ENCODE data around the gene HIPK2.

The HIPK2 gene

DNA sequence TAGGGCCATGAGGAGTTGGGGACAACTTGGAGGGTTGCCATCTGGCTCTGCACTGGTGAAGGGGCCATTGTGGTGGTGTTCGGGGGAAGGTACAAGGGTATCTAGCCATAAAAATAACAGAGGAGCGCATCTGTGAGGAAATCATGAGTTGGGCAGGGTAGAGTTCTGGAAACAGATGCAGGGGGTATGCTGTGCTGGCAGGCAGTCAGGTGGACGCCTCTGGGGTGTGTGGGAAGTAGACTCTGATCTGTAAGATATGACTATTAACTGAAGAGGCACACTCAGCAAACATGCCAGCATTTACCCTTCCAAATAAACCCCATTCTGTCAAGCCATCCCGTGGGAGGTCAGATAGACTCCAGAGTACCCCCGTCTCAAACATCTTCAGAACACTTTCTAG lies 174.5 kb downstream of the HIPK2 start:
- H3K27ac ChIP-seq, result no peak overlapping the region
- no peak for DNase-seq (ENCODE audit: low read depth, low spot score)

DNA sequence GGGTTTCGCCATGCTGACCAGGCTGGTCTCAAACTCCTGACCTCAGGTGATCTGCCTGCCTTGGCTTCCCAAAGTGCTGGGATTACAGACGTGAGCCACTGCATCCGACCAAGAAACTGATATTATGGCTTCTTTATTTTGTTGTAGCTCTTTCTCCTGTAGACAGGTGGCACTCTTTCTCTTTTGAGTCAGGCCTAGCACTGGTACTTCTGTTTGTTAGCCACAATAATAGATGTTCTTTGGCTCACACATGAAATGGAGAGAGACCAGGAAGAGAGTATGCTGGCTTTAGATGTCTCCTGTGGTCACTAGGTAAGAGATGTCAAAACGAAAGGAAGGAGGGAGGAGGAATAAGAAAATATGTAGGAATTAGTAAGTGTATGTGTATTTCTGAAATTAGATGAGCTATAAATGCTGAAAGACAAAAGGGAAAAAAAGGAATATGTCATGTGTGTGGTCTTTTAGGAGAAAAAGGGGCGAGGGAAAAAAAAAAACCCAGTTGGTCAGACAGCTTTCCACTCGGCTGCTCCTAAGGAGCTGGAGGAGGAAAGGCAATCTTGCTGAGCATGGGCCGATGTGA lies 175.6 kb downstream of the HIPK2 start:
- DNase-seq (ENCODE audit: low read depth, low spot score), result no peak
- H3K27ac ChIP-seq, result no peak overlapping the region

DNA sequence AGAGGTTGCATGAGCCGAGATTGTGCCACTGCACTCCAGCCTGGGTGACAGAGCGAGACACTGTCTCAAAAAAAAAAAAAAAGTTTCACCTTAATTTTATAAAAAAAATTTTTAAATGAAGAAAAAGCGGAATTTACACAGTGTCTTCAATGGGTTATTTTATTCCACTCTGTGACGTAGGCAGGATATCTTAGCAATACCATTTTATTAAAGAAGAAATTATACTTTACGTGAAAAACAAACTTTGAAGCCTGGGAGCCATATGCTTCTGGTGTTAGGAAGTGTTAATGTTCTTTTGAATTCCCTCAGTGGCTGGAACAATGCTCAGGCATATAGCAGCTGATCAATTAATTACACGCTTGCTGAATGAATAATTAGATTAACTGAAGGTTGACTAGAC lies 176.6 kb downstream of the HIPK2 start:
- no peak for DNase-seq (ENCODE audit: low read depth, low spot score)
- no peak overlapping the region for H3K27ac ChIP-seq

DNA sequence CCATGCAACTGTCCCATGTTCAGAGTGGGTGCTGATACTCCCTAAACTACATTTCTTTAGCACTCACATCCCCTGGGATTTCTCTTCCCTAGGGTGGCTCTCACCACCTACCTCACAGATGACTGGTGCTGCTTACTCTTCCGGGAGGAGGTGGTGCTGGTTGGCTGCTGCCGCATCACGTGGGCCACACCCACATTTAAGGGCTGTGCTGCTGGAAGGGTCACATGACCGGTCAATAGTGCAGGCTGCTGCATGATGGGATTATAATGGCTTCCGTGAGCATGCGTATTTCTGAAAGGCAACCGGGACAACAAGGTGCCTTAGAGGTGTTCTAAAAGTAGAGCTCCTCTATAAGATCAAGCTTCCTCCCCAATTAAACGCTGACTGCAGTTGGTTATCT lies 177.5 kb downstream of the HIPK2 start:
- no peak for DNase-seq (ENCODE audit: low read depth, low spot score)

DNA sequence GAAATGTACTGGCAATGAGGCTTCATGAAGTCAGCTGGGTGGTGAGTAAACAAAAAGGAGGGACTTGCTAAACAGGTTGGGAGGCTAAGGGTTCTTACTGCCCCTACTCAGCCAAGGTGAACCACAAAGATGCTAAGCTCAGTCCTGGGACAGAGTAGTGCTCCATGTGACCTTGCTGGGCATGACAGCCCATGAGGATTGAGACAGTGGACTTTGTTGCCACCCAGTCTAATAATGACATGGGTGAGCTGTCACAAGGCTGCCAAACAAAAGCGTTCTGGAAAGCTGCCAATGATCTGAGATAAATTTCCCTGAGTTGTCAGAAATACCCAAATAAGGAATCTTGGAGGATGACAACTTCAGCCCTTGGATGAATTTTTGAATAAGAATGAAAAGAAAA lies 179.2 kb downstream of the HIPK2 start:
- H3K27ac ChIP-seq, result no peak overlapping the region
- no peak for DNase-seq (ENCODE audit: low read depth, low spot score)

More for the DNA sequence above, 177.5 kb downstream of the HIPK2 start:
- H3K27ac ChIP-seq, result no peak overlapping the region

DNA sequence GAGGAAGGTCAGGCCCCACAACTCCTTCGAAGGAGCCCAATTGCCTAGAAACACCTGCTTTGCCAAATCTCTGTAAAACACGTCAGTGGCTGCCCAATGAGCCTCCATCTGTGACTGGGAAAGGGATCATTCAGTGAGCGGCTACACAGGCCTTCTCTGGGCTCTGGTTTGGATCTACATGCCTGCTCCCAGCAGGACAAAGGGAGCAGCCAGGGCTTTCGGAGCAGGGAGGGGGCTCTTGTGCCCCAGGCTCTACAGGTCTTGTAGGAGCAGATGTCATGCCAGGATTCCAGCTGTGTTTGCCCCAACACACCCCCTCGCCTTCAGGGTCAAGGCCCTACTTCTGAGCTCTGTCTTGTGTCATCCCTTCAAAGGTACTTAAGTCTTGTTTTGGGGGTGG lies 180.8 kb downstream of the HIPK2 start:
- H3K27ac ChIP-seq, result no peak overlapping the region
- DNase-seq (ENCODE audit: low read depth, low spot score), result no peak

DNA sequence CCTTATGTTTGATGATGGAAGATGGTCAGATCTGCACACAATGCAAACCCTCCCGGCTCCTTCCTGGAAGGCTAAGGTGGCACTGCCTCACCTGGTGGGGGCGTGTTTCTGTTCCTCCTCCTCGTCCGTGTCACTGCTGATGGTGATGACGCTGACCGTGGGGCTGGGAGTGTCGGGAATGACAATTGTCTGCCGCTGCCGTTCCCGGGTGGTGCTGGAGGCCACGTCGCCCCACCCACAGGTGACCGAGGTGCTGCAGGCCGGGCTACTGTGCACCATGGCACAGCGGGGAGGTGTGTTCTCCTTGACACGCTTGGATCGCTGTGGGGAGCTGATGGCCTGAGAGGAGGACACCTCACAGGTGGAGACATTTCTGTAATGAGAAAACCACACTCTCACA lies 181.2 kb downstream of the HIPK2 start:
- no peak for DNase-seq (ENCODE audit: low read depth, low spot score)
- no peak overlapping the region for H3K27ac ChIP-seq

DNA sequence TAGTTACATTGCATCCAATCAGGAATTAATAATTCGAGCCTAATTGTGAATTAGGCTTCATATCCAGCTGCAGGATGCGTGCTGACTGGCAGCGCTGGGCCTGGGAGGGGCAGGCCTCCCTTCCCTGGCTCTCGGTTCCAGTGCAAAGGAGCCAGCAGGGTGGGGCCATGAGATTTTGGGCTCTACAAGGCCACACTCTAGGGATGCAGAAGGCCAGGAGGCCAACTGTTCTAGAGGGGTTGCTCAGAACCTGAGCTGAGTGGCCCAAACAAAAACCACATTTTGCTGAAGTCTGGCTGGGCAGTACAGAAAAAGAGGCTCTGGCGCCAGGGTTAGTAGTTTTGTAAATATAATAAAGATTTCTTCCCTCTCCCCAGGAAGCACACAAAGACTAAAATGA lies 182.0 kb downstream of the HIPK2 start:
- no peak for DNase-seq (ENCODE audit: low read depth, low spot score)
- no peak overlapping the region for H3K27ac ChIP-seq

DNA sequence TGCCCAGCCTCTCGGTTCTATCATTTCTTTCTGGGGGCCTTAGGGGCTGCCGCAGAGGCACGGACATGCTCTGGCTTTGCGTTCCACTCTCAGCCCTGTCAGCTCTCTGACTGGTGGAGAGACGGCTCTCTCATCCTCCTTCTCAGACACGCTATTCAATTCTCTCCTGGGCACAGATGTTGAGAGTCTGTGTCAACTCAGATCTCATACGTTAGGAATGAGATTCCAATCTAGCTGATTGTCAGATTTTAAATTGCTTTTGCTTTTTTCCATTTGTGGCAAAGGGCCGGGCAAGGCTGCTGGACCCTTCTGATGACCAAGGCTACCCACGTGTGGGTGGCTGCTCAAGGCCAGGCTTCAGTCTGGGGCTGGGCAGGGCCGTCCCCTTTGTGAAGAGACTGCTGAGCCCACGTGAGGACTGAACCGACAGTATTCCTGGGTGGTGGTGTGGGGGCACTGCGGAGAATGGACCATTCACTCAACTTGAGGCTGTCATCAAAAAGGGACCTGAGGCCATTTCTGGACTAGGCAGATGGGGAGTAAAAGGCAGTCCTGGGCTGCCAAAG lies 182.8 kb downstream of the HIPK2 start:
- no peak for DNase-seq (ENCODE audit: low read depth, low spot score)
- H3K27ac ChIP-seq, result no peak overlapping the region

DNA sequence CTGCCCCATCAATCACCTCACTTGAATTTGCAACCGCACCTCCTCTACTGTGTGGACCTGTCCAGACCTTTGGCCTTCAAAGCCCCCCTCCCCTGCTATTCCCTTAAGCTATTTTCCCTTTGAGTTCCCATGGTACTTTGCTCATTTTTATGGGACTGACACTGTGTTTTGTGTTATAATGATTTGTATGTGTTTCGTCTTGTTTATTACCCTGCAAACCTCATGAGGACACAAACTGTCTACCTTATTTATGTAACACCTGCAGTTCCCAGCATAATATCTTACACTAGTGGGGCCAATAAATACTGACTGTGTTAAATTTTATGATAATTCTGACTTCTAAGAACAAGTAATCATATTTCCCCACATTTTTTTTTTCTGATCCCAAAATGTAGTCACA lies 183.7 kb downstream of the HIPK2 start:
- no peak overlapping the region for H3K27ac ChIP-seq
- no peak for DNase-seq (ENCODE audit: low read depth, low spot score)

DNA sequence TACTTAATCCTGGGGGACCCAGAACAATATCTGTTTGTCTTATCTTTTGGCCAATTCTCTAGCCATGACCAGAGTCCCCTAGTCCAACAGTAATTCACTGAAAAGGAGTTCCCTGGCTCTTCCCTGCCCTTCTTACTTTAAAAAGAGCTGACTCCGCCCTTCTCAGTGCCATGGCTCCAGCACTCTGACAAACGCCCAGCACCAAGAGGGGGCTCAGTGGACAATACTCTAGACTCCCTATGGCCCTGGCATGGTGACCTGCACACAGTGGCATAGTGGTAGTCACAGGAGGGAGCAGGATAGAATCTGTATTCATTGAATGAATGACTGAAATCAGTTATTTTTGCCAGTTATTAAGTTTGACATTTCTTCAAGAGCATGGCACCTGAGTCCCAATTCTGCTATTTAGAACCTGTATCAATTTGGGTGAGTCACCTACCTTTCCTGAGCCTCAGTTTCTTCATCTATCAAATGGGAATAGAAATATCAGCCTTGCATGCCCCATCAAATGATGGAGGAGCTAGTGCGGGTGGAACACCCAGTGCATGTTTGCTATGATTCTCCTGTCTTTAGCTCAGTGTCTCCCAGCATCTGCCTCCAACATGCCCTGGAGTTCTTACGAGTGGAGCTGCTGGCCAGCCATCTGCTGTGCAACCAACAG lies 184.9 kb downstream of the HIPK2 start:
- DNase-seq (ENCODE audit: low read depth, low spot score), result no peak
- H3K27ac ChIP-seq, result no peak overlapping the region

DNA sequence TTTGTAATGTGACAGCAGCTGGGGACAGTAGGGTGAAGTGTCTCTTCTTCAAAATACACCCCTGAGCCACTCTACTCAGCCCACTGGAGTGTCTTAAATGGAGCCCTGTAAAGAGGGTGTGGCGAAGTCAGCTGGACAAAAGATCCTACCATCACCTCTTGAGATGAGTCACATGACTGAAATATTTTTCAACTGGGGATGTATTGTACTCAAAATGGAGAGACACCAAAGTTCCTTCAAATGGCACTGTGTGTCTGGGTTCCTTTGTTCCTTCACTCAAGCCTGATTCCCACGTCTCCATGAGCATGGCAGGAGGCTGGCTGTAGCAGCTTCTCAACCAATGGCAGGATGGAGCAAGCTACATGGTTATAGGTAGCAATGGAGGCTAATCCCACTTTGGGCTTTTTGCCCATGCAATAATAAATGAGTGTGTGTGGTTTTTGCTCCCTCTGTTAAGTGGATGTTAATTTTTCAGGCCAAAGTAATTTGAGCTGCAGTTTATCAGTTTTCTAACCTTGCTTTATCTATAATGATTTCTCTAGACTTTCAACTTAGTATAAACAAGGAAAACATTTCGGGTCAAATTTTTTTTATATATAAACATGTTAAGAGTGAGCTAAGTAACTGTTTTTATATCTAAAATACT lies 186.1 kb downstream of the HIPK2 start:
- DNase-seq (ENCODE audit: low read depth, low spot score), result no peak

DNA sequence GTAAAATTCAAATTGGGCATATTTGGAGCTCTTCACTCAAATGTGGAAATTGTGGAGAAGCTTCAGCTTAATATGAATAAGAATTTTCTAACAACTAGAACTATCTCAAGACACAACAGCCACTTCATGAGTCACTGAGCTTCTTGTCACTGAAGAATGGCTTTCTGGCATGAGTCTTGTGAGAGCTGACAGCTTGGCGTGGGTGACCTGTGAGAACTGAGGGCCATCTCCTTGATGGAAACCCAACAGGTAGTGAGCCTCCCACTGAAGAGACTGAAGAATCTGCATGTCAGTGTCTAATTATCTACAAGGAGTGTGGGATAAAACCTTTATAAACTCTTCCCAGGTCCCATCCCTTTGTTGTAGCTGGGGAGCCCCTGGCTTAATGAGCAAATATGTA lies 188.3 kb downstream of the HIPK2 start:
- no peak overlapping the region for H3K27ac ChIP-seq
- no peak for DNase-seq (ENCODE audit: low read depth, low spot score)

More for the DNA sequence above, 186.1 kb downstream of the HIPK2 start:
- H3K27ac ChIP-seq, result no peak overlapping the region

DNA sequence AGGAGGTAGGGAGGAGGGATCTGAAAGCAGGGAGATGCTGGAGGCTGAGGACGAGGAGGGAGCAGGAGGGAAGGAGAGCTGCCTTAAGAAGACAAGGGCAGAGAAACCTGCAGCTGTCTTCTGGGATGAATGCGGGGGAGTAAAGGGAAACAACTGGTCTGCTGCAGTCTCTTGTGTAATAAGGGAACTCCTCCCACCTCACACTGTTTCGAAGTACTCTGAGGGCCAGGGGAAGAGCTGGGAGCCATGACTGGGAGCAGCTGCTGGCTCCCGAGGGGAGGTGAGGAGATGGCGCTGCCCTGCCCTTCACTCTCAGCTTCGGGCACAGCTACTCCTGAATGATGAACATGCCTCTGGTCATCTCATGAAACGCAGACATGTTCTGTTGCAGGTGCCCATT lies 189.2 kb downstream of the HIPK2 start:
- no peak for DNase-seq (ENCODE audit: low read depth, low spot score)
- H3K27ac ChIP-seq, result no peak overlapping the region

DNA sequence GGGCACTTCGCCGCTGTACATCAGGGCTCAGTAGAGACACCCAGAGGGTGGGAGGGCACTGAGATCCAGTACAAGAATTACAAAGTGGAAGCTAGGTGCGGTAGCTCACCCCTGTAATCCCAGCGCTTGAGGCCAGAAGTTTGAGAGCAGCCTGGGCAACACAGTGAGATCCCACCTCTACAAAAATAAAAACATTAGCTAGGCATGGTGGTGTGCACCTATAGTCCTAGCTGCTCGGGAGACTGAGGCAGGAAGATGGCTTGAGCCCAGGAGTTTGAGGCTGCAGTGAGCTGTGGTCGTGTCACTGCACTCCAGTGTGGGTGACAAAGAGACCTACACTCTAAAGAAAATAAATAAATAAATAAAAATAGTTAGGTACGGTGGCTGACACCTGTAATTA lies 190.3 kb downstream of the HIPK2 start:
- DNase-seq (ENCODE audit: low read depth, low spot score), result no peak

DNA sequence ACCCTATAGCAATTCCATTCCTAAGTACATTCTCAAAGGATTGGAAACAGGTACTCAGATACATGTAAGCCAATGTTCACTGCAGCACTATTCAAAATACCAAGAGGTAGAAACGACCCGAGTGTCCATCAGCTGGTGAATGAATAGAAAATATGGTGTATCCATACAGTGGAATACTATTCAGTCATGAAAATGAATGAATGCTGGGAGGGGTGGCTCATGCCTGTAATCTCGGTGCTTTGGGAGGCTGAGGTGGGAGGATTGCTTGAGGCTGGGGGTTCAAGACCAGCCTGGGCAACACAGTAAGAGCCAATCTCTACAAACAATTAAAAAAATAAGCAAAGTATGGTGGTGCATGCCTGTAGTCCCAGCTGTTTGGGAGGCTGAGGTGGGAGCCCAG lies 191.5 kb downstream of the HIPK2 start:
- no peak for DNase-seq (ENCODE audit: low read depth, low spot score)
- H3K27ac ChIP-seq, result no peak overlapping the region

More for the DNA sequence above, 190.3 kb downstream of the HIPK2 start:
- H3K27ac ChIP-seq, result no peak overlapping the region

DNA sequence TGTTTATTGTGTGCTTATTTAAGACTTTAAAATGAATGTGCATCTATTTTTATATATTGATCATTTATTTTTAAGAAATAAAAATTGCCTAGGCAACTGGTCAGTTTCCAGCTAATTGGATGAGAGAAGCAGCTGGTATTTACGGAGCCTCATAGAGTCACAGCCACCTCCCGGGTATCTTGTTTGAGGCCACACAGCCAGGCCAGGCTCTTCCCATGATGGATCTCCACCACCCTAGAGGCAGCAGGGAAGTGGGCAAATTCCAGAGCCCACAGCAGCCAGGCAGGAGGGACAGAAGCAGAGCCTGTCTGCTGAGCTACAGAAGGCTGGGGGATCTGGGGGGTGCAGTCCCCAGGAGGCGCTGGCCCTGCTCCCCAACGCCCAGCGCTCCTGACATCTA lies 192.8 kb downstream of the HIPK2 start:
- no peak overlapping the region for H3K27ac ChIP-seq
- DNase-seq (ENCODE audit: low read depth, low spot score), result no peak

DNA sequence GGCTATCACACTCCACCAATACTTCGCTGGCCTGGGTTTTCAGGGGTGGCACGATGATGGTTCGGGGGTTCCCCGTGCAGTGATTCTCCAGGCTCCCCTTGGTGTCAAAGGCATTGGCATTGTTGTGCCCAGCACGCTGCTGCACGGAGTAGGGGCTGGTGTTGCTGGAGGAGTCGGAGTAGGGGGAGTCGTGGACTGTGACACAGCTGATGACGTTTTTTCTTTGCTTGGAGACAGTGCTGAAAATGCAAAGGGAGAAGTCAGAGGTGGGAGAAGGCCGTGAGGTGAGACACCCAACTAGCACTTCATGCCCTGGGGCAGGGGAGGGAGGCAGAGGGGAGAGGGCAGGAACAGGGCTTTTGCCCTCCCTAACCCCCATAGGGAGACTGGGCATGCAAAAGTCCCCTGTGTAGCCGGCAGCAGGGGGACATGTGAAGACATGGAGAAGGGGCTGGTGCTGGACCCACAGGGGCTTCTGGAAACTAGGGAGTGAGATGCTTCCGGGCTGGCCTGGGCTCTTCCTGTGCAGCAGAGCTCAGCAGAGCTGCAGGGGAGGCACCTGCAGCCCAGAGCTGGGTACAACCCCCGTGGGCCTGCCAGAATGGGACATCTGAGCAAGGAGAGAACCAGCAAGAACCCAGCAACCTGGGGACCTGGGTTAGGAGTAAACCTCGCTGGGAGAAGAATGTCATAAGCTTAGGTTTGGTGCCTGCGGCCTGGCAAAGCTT lies 193.8 kb downstream of the HIPK2 start:
- H3K27ac ChIP-seq, result no peak overlapping the region
- DNase-seq (ENCODE audit: low read depth, low spot score), result no peak

DNA sequence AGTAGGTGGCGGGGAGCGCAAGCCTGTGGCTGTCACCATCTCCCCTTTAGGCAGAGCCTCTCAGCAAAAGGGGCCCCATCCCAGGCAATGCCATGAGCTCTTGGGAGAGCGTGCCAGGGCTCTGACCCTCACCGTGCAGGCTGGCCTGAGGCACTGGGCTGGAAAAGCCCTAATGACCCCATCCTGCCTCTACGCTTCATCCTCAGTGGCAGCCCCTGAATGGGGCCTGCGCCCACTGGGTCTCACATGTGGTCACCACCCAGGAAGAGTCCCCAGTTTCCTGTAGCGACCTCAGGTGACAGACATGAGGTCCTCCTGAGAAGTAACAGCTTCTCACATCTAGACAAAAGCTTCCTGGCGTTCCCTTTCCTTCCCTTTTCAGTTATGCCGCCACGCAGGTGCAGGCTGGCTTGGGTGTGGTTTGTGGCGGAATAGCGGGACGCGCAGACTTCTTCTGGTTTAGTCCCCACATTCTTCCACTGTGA lies 195.1 kb downstream of the HIPK2 start:
- DNase-seq (ENCODE audit: low read depth, low spot score), result no peak
- H3K27ac ChIP-seq, result no peak overlapping the region

DNA sequence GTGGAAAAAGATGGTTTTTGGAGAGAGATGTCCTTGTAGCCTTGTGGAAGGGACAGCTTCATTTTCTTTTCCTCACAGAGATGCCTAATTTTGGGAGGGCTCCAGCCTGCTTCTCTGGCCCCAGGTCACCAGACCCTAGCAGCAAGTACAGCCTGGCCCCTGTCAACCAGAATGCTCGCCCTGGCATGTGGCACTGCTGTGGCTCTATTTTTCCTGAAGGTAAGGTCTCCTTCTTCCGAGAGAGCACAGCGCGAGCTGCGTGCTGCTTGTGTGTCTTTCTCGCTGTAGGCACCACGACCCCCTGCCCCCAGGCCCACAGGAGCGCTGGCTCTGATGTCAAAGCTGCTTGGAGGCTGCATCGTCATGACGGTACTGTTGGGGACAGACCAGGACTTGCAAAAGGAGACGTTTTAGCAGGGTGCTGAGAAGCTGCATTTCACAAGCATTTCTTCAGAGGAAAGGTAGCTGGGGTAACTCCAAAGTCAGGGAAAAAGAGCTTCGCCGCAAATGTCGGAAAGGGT lies 195.6 kb downstream of the HIPK2 start:
- DNase-seq (ENCODE audit: low read depth, low spot score), result no peak
- no peak overlapping the region for H3K27ac ChIP-seq

DNA sequence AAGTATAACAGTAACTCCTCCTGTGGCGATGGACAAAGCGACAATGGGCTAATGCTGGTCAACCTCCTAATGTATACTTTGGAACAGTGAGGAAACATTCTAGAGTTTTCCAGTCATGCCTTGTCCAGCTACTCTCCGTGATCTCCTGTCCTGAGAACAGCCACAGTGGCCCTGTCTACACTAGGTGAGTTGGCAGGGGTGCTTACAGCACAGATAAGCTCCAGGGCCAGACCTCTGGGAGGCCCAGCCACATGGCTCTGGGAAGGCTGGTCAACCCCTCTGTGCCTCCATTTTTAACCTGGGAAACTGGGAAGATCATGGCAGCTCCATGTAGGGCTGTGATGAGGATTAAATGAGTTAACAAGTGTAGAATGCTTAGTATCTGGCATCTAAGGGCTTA lies 197.4 kb downstream of the HIPK2 start:
- H3K27ac ChIP-seq, result no peak overlapping the region
- DNase-seq (ENCODE audit: low read depth, low spot score), result no peak
